K562 (cell line): ENCODE measurements around the gene HMGN3. TPM values are rescaled to one million over a fixed set of nuclear protein-coding genes. Genes with fewer than 3 reads are reported as not detected.

Experiments
- ATAC-seq: fragments of 200-7000 bp; cut with Tn5 transposase; 3 replicates; pipeline ENCODE4 v1.9.1; 2020; ENCODE audit warnings: moderate library complexity
- BruUV-seq: library from RNA; stranded (reverse); fragments of 400-500 nt; replicated peaks from 2 replicates; lab custom pipeline; 2021; lab: Mats Ljungman, UMichigan
- CTCF ChIA-PET: fragments of 300-600 bp; formaldehyde crosslinking; extraction: SDS; loops from one replicate; lab custom pipeline; 2021; ENCODE audit warnings: low intra/inter-chr PET ratio; lab: Yijun Ruan, JAX
- POLR2A ChIA-PET: fragments of 300-600, 350-650 bp; sonication (Branson Sonifier 250); formaldehyde crosslinking; extraction: SDS; loops from one replicate; lab custom pipeline; 2021; ENCODE audit warnings: antibody characterized with exemption, inconsistent platforms; lab: Yijun Ruan, JAX
- DNase-seq, 4 experiments: peaks; one replicate each; pipeline versions ENCODE4 v3.0.0 to v3.0.0-alpha.2; 2011 to 2018; ENCODE audit warnings: low spot score in 3 of 4, mixed read lengths in 3 of 4; ENCODE audit errors: extremely low read depth in 1 of 4
- FAIRE-seq: peaks from 2 replicates; lab custom pipeline; 2011; peaks lifted over from hg19 to GRCh38; lab: Jason Lieb, UNC
- H2AFZ ChIP-seq: 2 replicates; pipeline ENCODE4 v1.6.0; 2011; ENCODE audit warnings: low read depth, low read length, control low read depth, inconsistent platforms
- H3K27ac ChIP-seq: fragments of 200-600 bp; 3 replicates; pipeline ENCODE4 v1.8.0; 2011; ENCODE audit warnings: low read depth, mild to moderate bottlenecking, control low read depth, inconsistent platforms, low read length, moderate library complexity, mixed read lengths; ENCODE audit errors: extremely low read depth
- H3K27me3 ChIP-seq, 2 experiments: fragments of 300-600 bp in 1 of 2; 2 replicates in 1 of 2; 3 replicates in 1 of 2; pipeline versions ENCODE4 v1.6.0 to v1.8.0; 2011; ENCODE audit warnings: inconsistent platforms in 2 of 2, low read length in 2 of 2, mild to moderate bottlenecking in 1 of 2, mixed read lengths in 1 of 2, moderate library complexity in 1 of 2; ENCODE audit not compliant: control insufficient read depth in 2 of 2, insufficient read depth in 2 of 2
- H3K36me3 ChIP-seq: fragments of 300-600 bp; 3 replicates; pipeline ENCODE4 v1.8.0; 2011; ENCODE audit warnings: mild to moderate bottlenecking, low read length, inconsistent platforms; ENCODE audit not compliant: control insufficient read depth, insufficient read depth
- H3K4me1 ChIP-seq, 2 experiments: fragments of 200-600 bp in 1 of 2; replicated peaks in 1 of 2; 2 replicates in 1 of 2; 3 replicates in 1 of 2; pipeline versions ENCODE4 v1.5.1 to v1.8.0; 2011; ENCODE audit warnings: inconsistent platforms in 2 of 2, low read length in 2 of 2, mild to moderate bottlenecking in 1 of 2, mixed read lengths in 1 of 2, moderate library complexity in 1 of 2; ENCODE audit not compliant: control insufficient read depth in 2 of 2, insufficient read depth in 2 of 2
- H3K4me2 ChIP-seq: 2 replicates; pipeline ENCODE4 v1.6.1; 2011; ENCODE audit warnings: low read length, control low read depth, inconsistent platforms, mixed read lengths; ENCODE audit not compliant: insufficient read depth
- H3K4me3 ChIP-seq: fragments of 200-600 bp; sonication (generic), shearing (Covaris generic); 2 replicates; pipeline ENCODE4 v1.5.1; 2016; ENCODE audit warnings: control low read depth, inconsistent platforms
- H3K79me2 ChIP-seq: fragments of 200-600 bp; 3 replicates; pipeline ENCODE4 v1.8.0; 2011; ENCODE audit warnings: low read length, inconsistent platforms; ENCODE audit not compliant: control insufficient read depth, insufficient read depth
- H3K9ac ChIP-seq, 2 experiments: 2 replicates each; pipeline versions ENCODE4 v1.6.0 to v1.6.1; 2011; ENCODE audit warnings: low read depth in 2 of 2, low read length in 2 of 2, control low read depth in 1 of 2, inconsistent platforms in 1 of 2, mild to moderate bottlenecking in 1 of 2, mixed read lengths in 1 of 2; ENCODE audit not compliant: insufficient read depth in 1 of 2
- H3K9me1 ChIP-seq: one replicate; pipeline ENCODE4 v1.6.0; 2011; ENCODE audit warnings: inconsistent platforms, mild to moderate bottlenecking, low read length, moderate library complexity; ENCODE audit not compliant: control insufficient read depth, insufficient read depth
- H3K9me3 ChIP-seq: replicated peaks from 2 replicates; pipeline ENCODE4 v1.5.1; 2011; ENCODE audit warnings: low read depth, low read length, inconsistent platforms; ENCODE audit not compliant: control insufficient read depth, insufficient read depth
- H4K20me1 ChIP-seq: replicated peaks from 2 replicates; pipeline ENCODE4 v1.6.1; 2011; ENCODE audit warnings: low read length, inconsistent platforms, mixed read lengths; ENCODE audit not compliant: control insufficient read depth, insufficient read depth
- GATAD2B ChIP-seq: fragments of 450-650 bp; IDR thresholded peaks from 2 replicates; pipeline ENCODE4 v1.6.1; 2017; ENCODE audit warnings: mild to moderate bottlenecking, borderline replicate concordance
- NCOA6 ChIP-seq: fragments of 450-650 bp; IDR thresholded peaks from 2 replicates; pipeline ENCODE4 v1.6.1; 2017; ENCODE audit warnings: mild to moderate bottlenecking
- NR2F6 ChIP-seq: fragments of 450-650 bp; formaldehyde crosslinking; IDR thresholded peaks from 2 replicates; pipeline ENCODE4 v1.4.0; 2020; ENCODE audit warnings: mild to moderate bottlenecking
- NR4A1 ChIP-seq, 2 experiments: fragments of 250-450 bp in 1 of 2; fragments of 450-650 bp in 1 of 2; sonication (Bioruptor Pico) in 1 of 2; IDR thresholded peaks; 2 replicates each; pipeline versions ENCODE4 v1.4.0 to v1.6.1; 2016 to 2020; ENCODE audit warnings: mild to moderate bottlenecking in 2 of 2, missing compliant biosample characterization in 1 of 2, missing genetic modification characterization in 1 of 2, moderate library complexity in 1 of 2
- PHB2 ChIP-seq: fragments of 450-650 bp; IDR thresholded peaks from 2 replicates; pipeline ENCODE4 v1.6.1; 2017; ENCODE audit warnings: low read depth
- RFX5 ChIP-seq: IDR thresholded peaks from 2 replicates; pipeline ENCODE4 v1.6.1; 2011; ENCODE audit warnings: low read depth, mild to moderate bottlenecking, improper control_type of control experiment, low read length
- TBL1XR1 ChIP-seq, 2 experiments: IDR thresholded peaks; 2 replicates each; pipeline ENCODE4 v1.6.1; 2012; ENCODE audit warnings: improper control_type of control experiment in 2 of 2, low read length in 2 of 2, mild to moderate bottlenecking in 1 of 2
- TBP ChIP-seq: optimal IDR thresholded peaks from 2 replicates; pipeline ENCODE3; 2011; ENCODE audit warnings: low read depth, low read length, improper control_type of control experiment
- WGBS: fragments of 100-300 bp; shearing (Covaris generic); methylation state at CpG from one replicate; pipeline ENCODE4 v1.1.6; 2016; ENCODE audit warnings: low coverage, mixed read lengths; ENCODE audit not compliant: insufficient coverage; ENCODE audit errors: missing lambda C conversion rate; 5-methylcytosine and 5-hydroxymethylcytosine counted together
- in situ Hi-C: fragments of 300-500 bp; cut with MboI; formaldehyde crosslinking; loops from 4 replicates; pipeline ENCODE4 v1.15.0; 2018; ENCODE audit warnings: inconsistent platforms, mixed read lengths
- intact Hi-C: fragments of 100-400 bp; cut with micrococcal nuclease; formaldehyde crosslinking; loops from 2 replicates; pipeline ENCODE4 v1.14.2; 2022
- polyA plus RNA-seq, 8 experiments: library from polyadenylated mRNA; depleted of rRNA in 4 of 8; stranded (reverse) in 5 of 8; unstranded in 3 of 8; fragments of >200 nt; fragmentation: Nextera tagmentation in 2 of 8; fragmentation: Illumina TruSeq in 1 of 8; extraction: Ambion mirVana in 2 of 8; extraction: Trizol in 1 of 8; gene quantifications; 2 replicates each; pipeline versions ENCODE4 v1.2.1 to v1.2.3, GENCODE V29; 2011 to 2014; ENCODE audit warnings: inconsistent platforms in 1 of 8, missing spikeins in 1 of 8
- total RNA-seq, 7 experiments: library from RNA; depleted of rRNA in 6 of 7; stranded (reverse); fragments of >200 nt in 6 of 7; fragmentation: Illumina TruSeq in 2 of 7; extraction: Trizol in 2 of 7; gene quantifications; 2 replicates each; pipeline versions ENCODE4 v1.2.1 to v1.2.3, GENCODE V29; 2011 to 2021; ENCODE audit warnings: low replicate concordance in 1 of 7
- TF ChIP-seq, protein P1 (sequence below), 3 experiments: IDR thresholded peaks in 2 of 3; conservative IDR thresholded peaks in 1 of 3; 2 replicates each; pipeline ENCODE4 v1.5.1; 2011 to 2012; ENCODE audit warnings: low read length in 3 of 3, mild to moderate bottlenecking in 3 of 3, control low read depth in 2 of 3, improper control_type of control experiment in 1 of 3, inconsistent platforms in 1 of 3, low read depth in 1 of 3, mixed read lengths in 1 of 3, moderate library complexity in 1 of 3; ENCODE audit not compliant: insufficient read depth in 2 of 3
- TF ChIP-seq, protein P2 (sequence below): sonication (generic); formaldehyde crosslinking; IDR thresholded peaks from 2 replicates; pipeline ENCODE4 v1.8.0; 2022; ENCODE audit warnings: mild to moderate bottlenecking, missing genetic modification reagents

HMGN3 gene
- total and polyA plus RNA-seq, 9 of the 15 experiments (the other 6 are each of a cell fraction or from before 2014, with no cell fraction given): 42.1 to 154 (median 88.1) TPM

DNA sequence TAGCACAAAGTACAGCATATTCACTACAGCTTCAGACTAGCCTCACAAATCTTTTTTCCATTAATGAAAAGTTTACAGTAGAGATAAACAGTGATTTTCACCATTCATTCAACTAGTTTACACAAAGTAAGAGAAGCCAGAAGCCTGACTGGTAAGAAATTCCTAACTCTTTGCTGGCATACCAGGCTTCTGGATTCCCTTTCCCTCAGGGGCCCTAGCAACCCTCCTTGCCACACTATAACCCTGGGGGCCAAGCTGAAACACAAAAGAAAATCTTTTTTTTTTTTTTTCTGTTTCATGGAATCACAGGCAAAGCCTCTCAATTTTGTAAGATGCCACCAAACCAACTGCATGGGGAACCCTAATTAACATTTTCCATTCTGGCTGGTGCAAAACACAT lies 28.9 kb upstream of the HMGN3 start:
- Histone ChIP-seq H4K20me1 (no peaks in the 10 kb centered on the region), H3K9ac (no peak overlapping the region), H3K4me3 (no peak overlapping the region), H3K27me3 (no peaks in the 10 kb centered on the region), H3K4me1 (no peaks in the 10 kb centered on the region), H3K27ac (no peak overlapping the region), H3K9me1 (no peaks in the 10 kb centered on the region), H2AFZ (no peak overlapping the region), H3K9me3 (no peaks in the 10 kb centered on the region), H3K79me2 (no peaks in the 10 kb centered on the region), H3K36me3 (no peaks in the 10 kb centered on the region), H3K4me2 (no peak overlapping the region)
- BruUV-seq: no TSS peak
- CTCF ChIA-PET: no interaction called here
- ATAC-seq (no peak), FAIRE-seq (no peak), DNase-seq (no peak)
- POLR2A ChIA-PET: no interaction called here
- TF ChIP-seq NCOA6 (no peak), TBP (no peak), GATAD2B (no peak)
- TF ChIP-seq, protein P1, sequence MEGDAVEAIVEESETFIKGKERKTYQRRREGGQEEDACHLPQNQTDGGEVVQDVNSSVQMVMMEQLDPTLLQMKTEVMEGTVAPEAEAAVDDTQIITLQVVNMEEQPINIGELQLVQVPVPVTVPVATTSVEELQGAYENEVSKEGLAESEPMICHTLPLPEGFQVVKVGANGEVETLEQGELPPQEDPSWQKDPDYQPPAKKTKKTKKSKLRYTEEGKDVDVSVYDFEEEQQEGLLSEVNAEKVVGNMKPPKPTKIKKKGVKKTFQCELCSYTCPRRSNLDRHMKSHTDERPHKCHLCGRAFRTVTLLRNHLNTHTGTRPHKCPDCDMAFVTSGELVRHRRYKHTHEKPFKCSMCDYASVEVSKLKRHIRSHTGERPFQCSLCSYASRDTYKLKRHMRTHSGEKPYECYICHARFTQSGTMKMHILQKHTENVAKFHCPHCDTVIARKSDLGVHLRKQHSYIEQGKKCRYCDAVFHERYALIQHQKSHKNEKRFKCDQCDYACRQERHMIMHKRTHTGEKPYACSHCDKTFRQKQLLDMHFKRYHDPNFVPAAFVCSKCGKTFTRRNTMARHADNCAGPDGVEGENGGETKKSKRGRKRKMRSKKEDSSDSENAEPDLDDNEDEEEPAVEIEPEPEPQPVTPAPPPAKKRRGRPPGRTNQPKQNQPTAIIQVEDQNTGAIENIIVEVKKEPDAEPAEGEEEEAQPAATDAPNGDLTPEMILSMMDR (IDR thresholded peaks at IDR 0.05 in 2 of 3, conservative IDR thresholded peaks at IDR 0.05 in 1 of 3; ENCODE audit: insufficient read depth in 2 of 3, low read depth in 1 of 3, low read length in 3 of 3): no peak
- in situ Hi-C loops: no loop called here
- intact Hi-C loops: no loop called here

DNA sequence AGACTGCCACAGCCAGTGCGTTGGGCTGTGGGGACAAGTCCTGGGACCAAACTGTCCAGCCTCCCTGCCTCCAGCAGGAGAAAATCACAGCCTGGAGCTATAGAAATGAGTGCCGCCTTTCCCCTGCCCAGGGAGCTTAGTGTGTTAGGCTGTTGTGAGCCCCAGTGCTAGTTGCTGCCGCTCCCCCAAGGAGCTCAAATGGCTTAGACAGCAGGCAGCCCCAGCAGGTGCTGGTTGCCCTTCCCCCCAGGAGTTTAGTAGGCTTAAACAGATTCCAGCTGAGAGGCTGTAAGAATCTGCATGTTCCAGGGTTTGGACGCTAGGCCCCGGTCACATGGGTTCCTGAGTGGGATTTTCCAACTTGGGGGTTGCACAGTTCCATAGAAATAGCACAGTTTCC lies 27.2 kb upstream of the HMGN3 start:
- H3K27me3 ChIP-seq: no peaks in the 10 kb centered on the region
- ChIA-PET POLR2A (no interaction called here), CTCF (no interaction called here)
- ATAC-seq (no peak), FAIRE-seq (no peak), DNase-seq (no peak)
- in situ Hi-C loops (no loop called here), intact Hi-C loops (no loop called here)
- H3K9ac ChIP-seq: no peak overlapping the region
- no peaks in the 10 kb centered on the region for H4K20me1 ChIP-seq
- no peaks in the 10 kb centered on the region for H3K9me3 ChIP-seq
- WGBS: 0% methylated on average over 5 of the region's 5 CpGs
- BruUV-seq: no TSS peak
- no peaks in the 10 kb centered on the region for H3K79me2 ChIP-seq
- H3K4me1 ChIP-seq: no peaks in the 10 kb centered on the region
- H3K36me3 ChIP-seq: no peaks in the 10 kb centered on the region
- no peak overlapping the region for H3K4me3 ChIP-seq
- no peak overlapping the region for H3K4me2 ChIP-seq
- no peak overlapping the region for H2AFZ ChIP-seq
- H3K27ac ChIP-seq: no peak overlapping the region
- no peaks in the 10 kb centered on the region for H3K9me1 ChIP-seq
- TF ChIP-seq PHB2 (no peak), RFX5 (no peak), NR2F6 (CRISPR knock-in tag) (no peak), TBL1XR1 (IDR thresholded peaks at IDR 0.05; ENCODE audit: low read length in 2 of 2) (no peak), NR4A1 (CRISPR knock-in tag; IDR thresholded peaks at IDR 0.05) (no peak), NR4A1 (tag; IDR thresholded peaks at IDR 0.05) (no peak)
- TF ChIP-seq, protein P2, sequence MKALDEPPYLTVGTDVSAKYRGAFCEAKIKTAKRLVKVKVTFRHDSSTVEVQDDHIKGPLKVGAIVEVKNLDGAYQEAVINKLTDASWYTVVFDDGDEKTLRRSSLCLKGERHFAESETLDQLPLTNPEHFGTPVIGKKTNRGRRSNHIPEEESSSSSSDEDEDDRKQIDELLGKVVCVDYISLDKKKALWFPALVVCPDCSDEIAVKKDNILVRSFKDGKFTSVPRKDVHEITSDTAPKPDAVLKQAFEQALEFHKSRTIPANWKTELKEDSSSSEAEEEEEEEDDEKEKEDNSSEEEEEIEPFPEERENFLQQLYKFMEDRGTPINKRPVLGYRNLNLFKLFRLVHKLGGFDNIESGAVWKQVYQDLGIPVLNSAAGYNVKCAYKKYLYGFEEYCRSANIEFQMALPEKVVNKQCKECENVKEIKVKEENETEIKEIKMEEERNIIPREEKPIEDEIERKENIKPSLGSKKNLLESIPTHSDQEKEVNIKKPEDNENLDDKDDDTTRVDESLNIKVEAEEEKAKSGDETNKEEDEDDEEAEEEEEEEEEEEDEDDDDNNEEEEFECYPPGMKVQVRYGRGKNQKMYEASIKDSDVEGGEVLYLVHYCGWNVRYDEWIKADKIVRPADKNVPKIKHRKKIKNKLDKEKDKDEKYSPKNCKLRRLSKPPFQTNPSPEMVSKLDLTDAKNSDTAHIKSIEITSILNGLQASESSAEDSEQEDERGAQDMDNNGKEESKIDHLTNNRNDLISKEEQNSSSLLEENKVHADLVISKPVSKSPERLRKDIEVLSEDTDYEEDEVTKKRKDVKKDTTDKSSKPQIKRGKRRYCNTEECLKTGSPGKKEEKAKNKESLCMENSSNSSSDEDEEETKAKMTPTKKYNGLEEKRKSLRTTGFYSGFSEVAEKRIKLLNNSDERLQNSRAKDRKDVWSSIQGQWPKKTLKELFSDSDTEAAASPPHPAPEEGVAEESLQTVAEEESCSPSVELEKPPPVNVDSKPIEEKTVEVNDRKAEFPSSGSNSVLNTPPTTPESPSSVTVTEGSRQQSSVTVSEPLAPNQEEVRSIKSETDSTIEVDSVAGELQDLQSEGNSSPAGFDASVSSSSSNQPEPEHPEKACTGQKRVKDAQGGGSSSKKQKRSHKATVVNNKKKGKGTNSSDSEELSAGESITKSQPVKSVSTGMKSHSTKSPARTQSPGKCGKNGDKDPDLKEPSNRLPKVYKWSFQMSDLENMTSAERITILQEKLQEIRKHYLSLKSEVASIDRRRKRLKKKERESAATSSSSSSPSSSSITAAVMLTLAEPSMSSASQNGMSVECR (CRISPR knock-in tag): no peak
